Measurements from ENCODE around the gene MARK3. TPM values are rescaled to one million over a fixed set of nuclear protein-coding genes. Genes with fewer than 3 reads are reported as not detected.

MARK3 gene
- total and polyA plus RNA-seq, 2 of the 4 experiments (the other 2 are of a cell fraction): 78.5 to 80.5 TPM

GRCh38 chr14:103401223-103402214 is 16.3 kb downstream of the MARK3 start:
- Histone ChIP-seq H4K91ac (ENCODE audit: insufficient read depth, low read depth, low read length) (no peak overlapping the region), H3K9ac (ENCODE audit: low read depth, low read length) (peak overlapping the region; percentile 16; the same call in 1 of the 2 replicates), H2BK5ac (ENCODE audit: low read depth, low read length, poor library complexity, severe bottlenecking) (peak overlapping the region; percentile 66), H3K23ac (ENCODE audit: low read depth, low read length) (peak overlapping the region; percentile 11; the same call in 1 of the 2 replicates), H3K14ac (replicated peaks; ENCODE audit: low read depth, low read length) (peak overlapping the region; percentile 41), H3K4me2 (ENCODE audit: low read depth, low read length) (peak overlapping the region; percentile 55), H3K9me1 (ENCODE audit: insufficient read depth, low read length) (peaks cover 24% of the 10 kb centered on the region), H3K36me3 (ENCODE audit: control insufficient read depth, insufficient read depth, low read length) (peaks cover 4% of the 10 kb centered on the region; the same call in 1 of the 2 replicates), H2BK120ac (ENCODE audit: low read depth, low read length) (0 out of 2 replicates have a peak overlapping the region, but pooled peaks have one; percentile 45), H3K27ac (ENCODE audit: insufficient read depth, low read length) (peak overlapping the region; percentile 42; the same call in 1 of the 2 replicates), H4K8ac (ENCODE audit: low read depth in 2 of 2, low read length in 2 of 2) (no peak overlapping the region), H2BK15ac (ENCODE audit: low read depth, low read length) (peak overlapping the region; percentile 3; the same call in 1 of the 3 replicates), H3K9me3 (ENCODE audit: control insufficient read depth, insufficient read depth, low read length) (no peaks in the 10 kb centered on the region), H4K5ac (ENCODE audit: low read depth, low read length) (no peak overlapping the region), H3K4ac (ENCODE audit: low read depth, low read length) (peak overlapping the region; percentile 22; the same call in 1 of the 2 replicates), H3K4me3 (ENCODE audit: insufficient read depth, low read depth, low read length) (no peak overlapping the region), H3K27me3 (ENCODE audit: control insufficient read depth, insufficient read depth, low read length) (no peaks in the 10 kb centered on the region), H2BK20ac (ENCODE audit: low read depth, low read length) (no peak overlapping the region), H3K4me1 (ENCODE audit: control insufficient read depth, insufficient read depth, low read length) (peaks cover 16% of the 10 kb centered on the region), H2AFZ (replicated peaks; ENCODE audit: low read length, poor library complexity) (no peak overlapping the region), H4K20me1 (ENCODE audit: insufficient read depth, low read length) (peaks cover 91% of the 10 kb centered on the region), H3K79me1 (ENCODE audit: low read depth in 1 of 2, low read length in 2 of 2) (peaks cover 0 to 61% of the 10 kb centered on the region in 2 experiments; a peak in 2 of 4 replicates), H3K56ac (ENCODE audit: extremely low read depth, insufficient read depth, low read length) (no peak overlapping the region), H3K18ac (ENCODE audit: low read depth, low read length) (no peak overlapping the region; the same call in 1 of the 2 replicates), H2AK5ac (ENCODE audit: low read depth, low read length) (peak overlapping the region; percentile 76; the same call in 1 of the 2 replicates), H2AK9ac (replicated peaks; ENCODE audit: low read depth, low read length, poor library complexity) (no peak overlapping the region)
- intact Hi-C loops (cut with micrococcal nuclease) (loop anchor here (2.0 kb wide), 1 partner anchor 17 kb away; no protein-coding TSS in a partner anchor), in situ Hi-C loops (cut with MboI; ENCODE audit: low sequenced_read_pairs) (no loop called here), dilution Hi-C loops (cut with HindIII; ENCODE audit: low sequenced_read_pairs, unreplicated experiment) (no loop called here)
- BruUV-seq (replicated peaks): no TSS peak
- TF ChIP-seq RAD21 (IDR thresholded peaks at IDR 0.05; ENCODE audit: low read length): no peak
- TF ChIP-seq RCOR1 (IDR thresholded peaks at IDR 0.05; ENCODE audit: insufficient replicate concordance, low read length): no peak
- TF ChIP-seq USF2 (IDR thresholded peaks at IDR 0.05; ENCODE audit: low read depth, low read length): peak; percentile 81
- peak; percentile 75; the same call in 1 of the 2 replicates for TF ChIP-seq MXI1 (IDR thresholded peaks at IDR 0.05; ENCODE audit: borderline replicate concordance, low read depth, low read length)
- TF ChIP-seq ELK1 (IDR thresholded peaks at IDR 0.05; ENCODE audit: borderline replicate concordance, low read depth, low read length): no peak
- no peak for TF ChIP-seq SMC3 (IDR thresholded peaks at IDR 0.05; ENCODE audit: low read depth, low read length)
- DNase-seq (peak; percentile 87), ATAC-seq (ENCODE audit: low read depth) (peak; percentile 89)
- WGBS, 2 experiments (ENCODE audit: extremely low coverage in 2 of 2, insufficient read length in 1 of 2): 29% methylated on average over 2 of the region's 10 CpGs; no CpG with 5 or more reads in 1 of the 2 experiments
- CTCF ChIA-PET: no interaction called here
- POLR2A ChIA-PET (ENCODE audit: unreplicated experiment): interaction anchor here (0.6 kb wide), 1 partner anchor 65 kb away, joined by 6 read pairs; no protein-coding TSS in a partner anchor

All from IMR-90 (cell line).